GM12892 (cell line): ENCODE results near the gene FBXW7.

Source experiments
- POLR2A ChIP-seq: IDR thresholded peaks from 2 replicates; pipeline ENCODE4 v1.6.1; 2011; ENCODE audit warnings: low read depth, low read length, control low read depth
- POLR2AphosphoS5 ChIP-seq: IDR thresholded peaks from 2 replicates; pipeline ENCODE4 v1.6.1; 2011; ENCODE audit warnings: low read depth, low read length, control low read depth
- TAF1 ChIP-seq: IDR thresholded peaks from 2 replicates; pipeline ENCODE4 v1.6.1; 2011; ENCODE audit warnings: low read depth, mild to moderate bottlenecking, control low read depth, low read length, borderline replicate concordance

GRCh38 chr4:152430507-152430906 lies 105.4 kb downstream of the FBXW7 start:
- TF ChIP-seq POLR2AphosphoS5: no peak
- no peak for TF ChIP-seq POLR2A
- TF ChIP-seq TAF1: no peak
